ENCODE results near the gene TMEM19. TPM values are rescaled to one million over a fixed set of nuclear protein-coding genes. Genes with fewer than 3 reads are reported as not detected.
A peak's percentile ranks its signal among the peaks of the same experiment; 100 is the strongest.
"Not testable (repeated sequence)": the region's sequence is repeated elsewhere in the genome, so short reads cannot be mapped to it uniquely, and the experiment has no call there.

Gene TMEM19
- total RNA-seq, 2 donors from 2014 or later = 11.2 to 16.6 TPM

DNA sequence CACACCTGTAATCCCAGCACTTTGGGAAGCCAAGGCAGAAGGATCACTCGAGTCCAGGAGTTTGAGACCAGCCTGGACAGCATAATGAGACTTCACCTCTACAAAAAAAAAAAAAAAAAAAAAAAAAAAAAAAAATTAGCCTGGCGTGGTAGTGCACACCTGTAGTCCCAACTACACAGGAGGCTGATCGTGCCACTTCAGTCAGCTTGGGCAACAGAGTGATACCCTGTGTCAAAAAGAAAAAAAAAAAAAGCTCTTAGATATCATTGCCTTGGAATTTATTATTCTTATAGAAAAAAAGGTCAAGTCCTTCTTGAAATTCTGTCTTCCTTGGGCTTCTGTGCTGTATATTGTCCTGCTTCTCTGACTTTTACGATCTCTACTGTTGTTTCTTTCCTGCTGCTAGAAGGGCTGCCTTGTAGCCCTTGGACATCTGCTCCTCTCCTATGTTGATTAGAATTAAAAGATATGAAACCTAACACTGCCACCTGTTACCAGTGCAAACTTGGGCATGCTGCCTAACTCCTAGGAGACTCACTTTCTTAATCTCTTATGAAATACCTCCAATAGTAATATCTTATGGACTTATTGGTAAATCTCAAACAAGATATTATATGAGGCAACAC, 5.7 kb downstream of the TMEM19 start:
- peaks cover 42% of the 10 kb centered on the region for H3K4me1 ChIP-seq
- no peaks in the 10 kb centered on the region for H3K9me3 ChIP-seq
- peak; percentile 50 to 79 (median 62) for DNase-seq
- H3K4me3 ChIP-seq = no peak overlapping the region
- H3K27me3 ChIP-seq = no peaks in the 10 kb centered on the region
- no peaks in the 10 kb centered on the region for H3K36me3 ChIP-seq (replicated peaks in 1 of 2; ENCODE audit: insufficient read depth in 1 of 2, low read depth in 2 of 2)
- TF ChIP-seq POLR2A (IDR thresholded peaks at IDR 0.05) = no peak
- TF ChIP-seq, protein P1, sequence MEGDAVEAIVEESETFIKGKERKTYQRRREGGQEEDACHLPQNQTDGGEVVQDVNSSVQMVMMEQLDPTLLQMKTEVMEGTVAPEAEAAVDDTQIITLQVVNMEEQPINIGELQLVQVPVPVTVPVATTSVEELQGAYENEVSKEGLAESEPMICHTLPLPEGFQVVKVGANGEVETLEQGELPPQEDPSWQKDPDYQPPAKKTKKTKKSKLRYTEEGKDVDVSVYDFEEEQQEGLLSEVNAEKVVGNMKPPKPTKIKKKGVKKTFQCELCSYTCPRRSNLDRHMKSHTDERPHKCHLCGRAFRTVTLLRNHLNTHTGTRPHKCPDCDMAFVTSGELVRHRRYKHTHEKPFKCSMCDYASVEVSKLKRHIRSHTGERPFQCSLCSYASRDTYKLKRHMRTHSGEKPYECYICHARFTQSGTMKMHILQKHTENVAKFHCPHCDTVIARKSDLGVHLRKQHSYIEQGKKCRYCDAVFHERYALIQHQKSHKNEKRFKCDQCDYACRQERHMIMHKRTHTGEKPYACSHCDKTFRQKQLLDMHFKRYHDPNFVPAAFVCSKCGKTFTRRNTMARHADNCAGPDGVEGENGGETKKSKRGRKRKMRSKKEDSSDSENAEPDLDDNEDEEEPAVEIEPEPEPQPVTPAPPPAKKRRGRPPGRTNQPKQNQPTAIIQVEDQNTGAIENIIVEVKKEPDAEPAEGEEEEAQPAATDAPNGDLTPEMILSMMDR (IDR thresholded peaks at IDR 0.05) = no peak
- intact Hi-C loops (cut with DNase I) = no loop called here
- peak overlapping the region in 3 of 4 donors; percentile 36 to 76 (median 56) for H3K27ac ChIP-seq
- ATAC-seq = peak; percentile 76
- WGBS, 2 donors = 36 to 37% methylated on average over 4 of the region's 4 CpGs

DNA sequence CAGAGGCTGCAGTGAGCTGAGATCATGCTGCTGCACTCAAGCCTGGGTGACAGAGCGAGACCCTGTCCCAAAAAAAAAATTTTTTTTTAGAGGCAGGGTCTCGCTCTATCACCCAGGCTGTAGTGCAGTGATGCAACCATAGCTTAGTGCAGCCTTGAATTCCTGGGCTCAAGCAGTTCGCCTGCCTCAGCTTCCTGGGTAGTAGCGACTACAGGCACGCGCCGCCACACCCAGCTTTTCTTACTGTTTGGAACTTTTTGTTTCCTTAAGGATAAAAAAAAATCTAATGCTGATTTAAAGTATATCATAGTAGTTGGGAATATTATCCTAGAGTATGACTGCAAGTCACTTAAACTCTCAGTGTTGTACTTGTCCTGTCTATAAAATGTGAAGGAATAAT, 7.2 kb downstream of the TMEM19 start:
- H3K4me1 ChIP-seq = peaks cover 30% of the 10 kb centered on the region
- no peak for TF ChIP-seq POLR2A (IDR thresholded peaks at IDR 0.05)
- TF ChIP-seq, protein P1 (IDR thresholded peaks at IDR 0.05) = no peak
- no peak overlapping the region for H3K4me3 ChIP-seq
- no peaks in the 10 kb centered on the region for H3K36me3 ChIP-seq (replicated peaks in 1 of 2; ENCODE audit: insufficient read depth in 1 of 2, low read depth in 2 of 2)
- 96 to 99% methylated on average over 7 of the region's 7 CpGs for WGBS, 2 donors
- no peak for DNase-seq
- intact Hi-C loops (cut with DNase I) = no loop called here
- no peak for ATAC-seq
- no peaks in the 10 kb centered on the region for H3K9me3 ChIP-seq
- no peaks in the 10 kb centered on the region for H3K27me3 ChIP-seq
- H3K27ac ChIP-seq = no peak overlapping the region

DNA sequence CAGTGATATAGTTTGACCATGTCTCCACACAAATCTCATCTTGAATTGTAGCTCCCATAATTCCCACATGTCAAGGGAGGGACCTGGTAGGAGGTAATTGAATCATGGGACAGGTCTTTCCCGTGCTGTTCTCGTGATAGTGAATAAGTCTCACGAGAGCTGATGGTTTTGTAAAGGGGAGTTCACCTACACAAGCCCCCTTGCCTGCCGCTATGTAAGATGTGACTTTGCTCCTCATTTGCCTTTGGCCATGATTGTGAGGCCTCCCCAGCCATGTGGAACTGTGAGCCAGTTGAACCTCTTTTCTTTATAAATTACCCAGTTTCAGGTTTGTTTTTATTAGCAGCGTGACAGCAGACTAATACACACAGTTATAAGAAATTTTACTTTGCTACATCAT, 7.8 kb downstream of the TMEM19 start:
- H3K27ac ChIP-seq; H3K4me3 ChIP-seq; ATAC-seq; intact Hi-C loops (cut with DNase I); H3K9me3 ChIP-seq; H3K36me3 ChIP-seq (replicated peaks in 1 of 2; ENCODE audit: insufficient read depth in 1 of 2, low read depth in 2 of 2); DNase-seq; H3K27me3 ChIP-seq: not testable (repeated sequence)
- 93 to 95% methylated on average over 5 of the region's 5 CpGs for WGBS, 2 donors
- peaks cover 25% of the 10 kb centered on the region for H3K4me1 ChIP-seq

DNA sequence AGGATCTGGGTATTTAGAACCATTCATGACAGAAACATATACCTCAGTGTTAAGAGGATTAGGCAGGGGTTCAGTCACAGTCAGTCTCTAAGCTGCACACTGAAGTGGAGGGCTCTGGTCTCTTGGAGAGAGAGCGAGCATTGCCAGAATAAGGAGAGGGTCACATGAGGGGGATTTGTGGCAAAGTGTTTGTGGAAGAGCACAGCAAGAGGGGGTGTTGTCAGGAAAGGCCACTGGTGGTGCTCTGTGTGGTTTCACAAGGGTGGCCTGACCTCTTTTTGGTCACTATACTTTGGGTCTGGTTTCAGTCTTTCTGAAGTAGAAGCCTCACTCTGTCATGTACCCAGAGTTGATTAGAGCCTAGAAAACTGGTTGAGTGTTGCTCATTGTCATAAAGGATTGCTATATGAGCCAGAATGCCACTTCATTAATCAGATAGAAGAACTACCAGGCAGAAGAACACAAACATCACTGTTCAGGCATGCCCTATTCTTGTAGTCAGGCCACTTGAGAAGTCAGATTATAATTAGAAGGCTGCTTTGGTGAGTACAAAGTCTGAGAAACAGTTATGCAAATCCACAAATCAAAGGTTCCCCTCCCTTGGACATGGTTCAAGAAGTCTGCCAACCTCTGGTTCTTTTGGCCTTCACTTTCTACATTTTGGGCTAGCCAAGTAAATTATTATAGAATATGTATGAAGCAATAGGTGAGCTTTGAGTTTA, 8.4 kb downstream of the TMEM19 start:
- peak; percentile 39 for ATAC-seq
- Histone ChIP-seq H3K27ac (peak overlapping the region in 2 of 4 donors; percentile 14 to 16), H3K4me3 (no peak overlapping the region), H3K4me1 (peaks cover 19% of the 10 kb centered on the region), H3K36me3 (replicated peaks in 1 of 2; ENCODE audit: insufficient read depth in 1 of 2, low read depth in 2 of 2) (peaks cover 3 to 5% of the 10 kb centered on the region in 2 donors), H3K27me3 (no peaks in the 10 kb centered on the region), H3K9me3 (no peaks in the 10 kb centered on the region)
- no peak for TF ChIP-seq POLR2A (IDR thresholded peaks at IDR 0.05)
- TF ChIP-seq, protein P1 (IDR thresholded peaks at IDR 0.05) = no peak
- WGBS, 2 donors = 94 to 100% methylated on average over 1 of the region's 1 CpG
- intact Hi-C loops (cut with DNase I) = no loop called here
- peak in 1 of 4 donors; percentile 33 for DNase-seq

DNA sequence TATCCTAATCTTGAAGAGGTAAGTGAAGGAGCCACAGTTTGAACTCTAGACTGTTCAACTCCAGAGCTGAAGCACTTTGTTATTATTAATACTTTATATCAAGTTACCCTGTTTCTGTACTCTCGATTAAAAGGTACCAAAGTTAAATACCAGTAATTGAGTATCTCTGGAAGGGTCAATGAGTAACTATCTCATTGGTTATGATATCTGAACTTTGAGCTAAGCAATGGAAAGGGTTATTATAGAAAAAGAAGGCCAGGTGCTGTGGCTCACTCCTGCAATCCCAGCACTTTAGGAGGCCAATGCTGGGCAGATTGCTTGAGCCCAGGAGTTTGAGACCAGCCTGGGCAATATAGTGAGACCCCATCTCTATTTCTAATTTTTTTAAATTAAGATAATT, 9.9 kb downstream of the TMEM19 start:
- DNase-seq (no peak), ATAC-seq (no peak)
- no peak overlapping the region for H3K4me3 ChIP-seq
- H3K36me3 ChIP-seq (replicated peaks in 1 of 2; ENCODE audit: insufficient read depth in 1 of 2, low read depth in 2 of 2) = peaks cover 4 to 5% of the 10 kb centered on the region in 2 donors
- TF ChIP-seq POLR2A (IDR thresholded peaks at IDR 0.05) = no peak
- TF ChIP-seq, protein P1 (IDR thresholded peaks at IDR 0.05) = no peak
- WGBS, 2 donors = 38 to 70% methylated on average over 1 of the region's 1 CpG
- H3K27ac ChIP-seq = no peak overlapping the region
- H3K4me1 ChIP-seq = peaks cover 12% of the 10 kb centered on the region
- H3K27me3 ChIP-seq = no peaks in the 10 kb centered on the region
- H3K9me3 ChIP-seq = no peaks in the 10 kb centered on the region
- intact Hi-C loops (cut with DNase I) = no loop called here

DNA sequence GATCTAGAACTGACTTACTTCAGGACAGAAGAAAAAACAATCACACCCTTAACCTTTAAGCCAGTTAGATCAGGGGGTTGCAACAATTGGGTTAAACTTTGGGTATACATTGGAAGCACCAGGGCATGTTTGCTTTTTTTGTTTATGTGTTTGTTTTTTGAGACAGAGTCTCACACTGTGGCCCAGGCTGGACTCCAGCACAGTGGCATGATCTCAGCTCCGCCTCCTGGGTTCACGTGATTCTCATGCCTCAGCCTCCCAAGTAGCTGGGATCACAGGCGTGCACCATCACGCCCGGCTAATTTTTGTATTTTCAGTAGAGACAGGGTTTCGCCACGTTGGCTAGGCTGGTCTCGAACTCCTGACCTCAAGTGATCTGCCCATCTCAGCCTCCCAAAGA, 16.3 kb downstream of the TMEM19 start:
- H3K4me3 ChIP-seq; H3K36me3 ChIP-seq (replicated peaks in 1 of 2; ENCODE audit: insufficient read depth in 1 of 2, low read depth in 2 of 2); H3K9me3 ChIP-seq; DNase-seq; H3K27ac ChIP-seq; H3K27me3 ChIP-seq; intact Hi-C loops (cut with DNase I); ATAC-seq; H3K4me1 ChIP-seq: not testable (repeated sequence)
- WGBS, 2 donors = 92 to 93% methylated on average over 8 of the region's 8 CpGs

All from body of pancreas (tissue), 4 donors.